GM21528 (cell line): ENCODE data around the gene C19orf67.

Experiments used
- ATAC-seq: cut with Tn5 transposase; IDR thresholded peaks from one replicate; pipeline ENCODE4 v1.9.1; 2021; ENCODE audit warnings: mild to moderate bottlenecking, moderate library complexity; ENCODE audit not compliant: unreplicated experiment, low FRiP score

C19orf67 gene

GRCh38 chr19:14031719-14032480 lies 53.7 kb downstream of the C19orf67 start, which contains the start of gene IL27RA:
Gene IL27RA, plus strand, starts transcription at chr19:14031762. Its CDS starts 111 bp downstream, at chr19:14031873.
- ATAC-seq, result no peak
